ENCODE data around the gene MSMP. TPM values are rescaled to one million over a fixed set of nuclear protein-coding genes. Genes with fewer than 3 reads are reported as not detected.

Gene MSMP
- total RNA-seq, 1 donor from 2014 or later = not detected

DNA sequence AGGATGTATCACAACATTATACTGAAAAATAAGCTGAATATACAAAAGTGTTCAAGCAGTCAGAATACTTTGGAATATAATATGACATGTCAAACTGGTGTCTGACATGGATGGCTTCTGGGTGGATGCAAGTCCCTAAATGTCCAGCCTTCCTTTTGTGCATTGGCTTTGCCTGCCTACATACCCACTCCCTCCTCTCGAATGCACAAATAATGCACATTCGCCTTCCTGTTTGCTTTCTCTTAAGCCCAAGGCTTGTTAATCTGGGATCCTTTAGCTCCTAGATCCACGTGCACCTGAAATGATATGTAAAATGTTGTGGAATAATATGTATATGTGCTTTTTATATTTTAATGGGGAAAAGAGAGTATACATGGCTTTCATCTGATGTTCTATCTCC is 24.4 kb upstream of the MSMP start:
- no peaks in the 10 kb centered on the region for H3K9me3 Mint-ChIP-seq
- TF ChIP-seq, protein P1, sequence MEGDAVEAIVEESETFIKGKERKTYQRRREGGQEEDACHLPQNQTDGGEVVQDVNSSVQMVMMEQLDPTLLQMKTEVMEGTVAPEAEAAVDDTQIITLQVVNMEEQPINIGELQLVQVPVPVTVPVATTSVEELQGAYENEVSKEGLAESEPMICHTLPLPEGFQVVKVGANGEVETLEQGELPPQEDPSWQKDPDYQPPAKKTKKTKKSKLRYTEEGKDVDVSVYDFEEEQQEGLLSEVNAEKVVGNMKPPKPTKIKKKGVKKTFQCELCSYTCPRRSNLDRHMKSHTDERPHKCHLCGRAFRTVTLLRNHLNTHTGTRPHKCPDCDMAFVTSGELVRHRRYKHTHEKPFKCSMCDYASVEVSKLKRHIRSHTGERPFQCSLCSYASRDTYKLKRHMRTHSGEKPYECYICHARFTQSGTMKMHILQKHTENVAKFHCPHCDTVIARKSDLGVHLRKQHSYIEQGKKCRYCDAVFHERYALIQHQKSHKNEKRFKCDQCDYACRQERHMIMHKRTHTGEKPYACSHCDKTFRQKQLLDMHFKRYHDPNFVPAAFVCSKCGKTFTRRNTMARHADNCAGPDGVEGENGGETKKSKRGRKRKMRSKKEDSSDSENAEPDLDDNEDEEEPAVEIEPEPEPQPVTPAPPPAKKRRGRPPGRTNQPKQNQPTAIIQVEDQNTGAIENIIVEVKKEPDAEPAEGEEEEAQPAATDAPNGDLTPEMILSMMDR (conservative IDR thresholded peaks at IDR 0.05) = no peak

DNA sequence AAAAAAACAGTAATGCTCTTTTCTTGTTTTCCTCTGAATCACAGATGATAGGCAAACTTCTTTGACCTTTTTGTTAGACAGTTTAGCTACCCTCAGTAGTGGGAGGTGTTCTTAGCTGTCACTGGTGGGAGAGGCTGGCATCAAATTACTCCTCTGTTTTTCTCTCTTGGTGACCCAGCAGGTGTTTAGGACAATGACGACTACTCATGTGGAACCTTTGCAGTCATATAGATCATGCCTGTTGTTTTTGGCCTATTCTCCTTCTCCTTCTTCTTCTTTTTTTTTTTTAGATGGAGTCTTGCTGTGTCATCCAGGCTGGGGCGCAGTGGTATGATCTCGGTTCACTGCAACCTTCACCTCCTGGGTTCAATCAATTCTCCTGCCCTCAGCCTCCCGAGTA is 21.9 kb upstream of the MSMP start:
- H3K27ac Mint-ChIP-seq (ENCODE audit: unreplicated experiment) = no peak overlapping the region
- peaks cover 15% of the 10 kb centered on the region for H3K4me1 Mint-ChIP-seq

More for the DNA sequence above, 24.4 kb upstream of the MSMP start:
- H3K4me3 Mint-ChIP-seq = no peak overlapping the region
- DNase-seq (ENCODE audit: low read depth, low spot score) = no peak
- no peaks in the 10 kb centered on the region for H3K27me3 Mint-ChIP-seq (ENCODE audit: low read depth)
- H3K4me1 Mint-ChIP-seq = peaks cover 15% of the 10 kb centered on the region
- H3K36me3 Mint-ChIP-seq (ENCODE audit: low read depth) = peaks cover 3% of the 10 kb centered on the region
- H3K27ac Mint-ChIP-seq (ENCODE audit: unreplicated experiment) = no peak overlapping the region

DNA sequence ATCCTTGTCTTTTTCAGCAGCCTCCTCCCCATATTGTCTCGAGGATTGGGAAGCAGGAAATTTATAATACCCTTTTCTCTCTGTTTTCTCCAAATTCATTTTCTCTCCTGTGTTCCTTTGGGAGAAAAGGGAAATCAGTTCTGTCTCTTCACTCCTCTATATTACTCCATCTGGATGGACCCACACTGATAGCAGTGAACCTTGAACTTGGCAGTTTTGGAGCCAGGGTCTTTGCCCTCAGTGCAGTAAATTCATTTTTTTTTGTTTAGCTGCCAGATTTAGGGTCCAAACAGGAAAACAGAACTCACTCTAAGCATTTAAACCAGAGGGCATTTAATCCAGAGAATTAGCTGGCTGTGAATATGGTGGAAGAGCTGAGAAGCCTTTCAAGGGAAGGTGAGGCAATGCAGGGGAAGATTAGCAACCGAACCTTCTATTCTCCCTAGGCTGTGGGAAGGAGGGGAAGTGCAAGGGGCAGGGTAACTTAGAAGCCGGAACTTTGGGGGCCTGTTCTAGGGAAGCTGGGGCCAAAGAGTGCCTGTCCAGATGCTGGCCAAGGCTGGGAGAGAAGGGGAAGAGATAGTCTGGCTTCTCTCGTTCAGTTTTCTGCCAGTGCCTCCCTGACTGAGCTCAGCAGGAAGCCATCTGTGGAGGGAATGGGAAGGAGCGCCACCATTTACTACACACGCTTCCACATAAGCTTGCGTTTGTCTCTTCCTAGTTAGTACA is 21.0 kb upstream of the MSMP start:
- Mint-ChIP-seq H3K4me1 (peaks cover 15% of the 10 kb centered on the region), H3K36me3 (ENCODE audit: low read depth) (no peaks in the 10 kb centered on the region), H3K4me3 (no peak overlapping the region), H3K27ac (ENCODE audit: unreplicated experiment) (no peak overlapping the region), H3K9me3 (no peaks in the 10 kb centered on the region), H3K27me3 (ENCODE audit: low read depth) (no peaks in the 10 kb centered on the region)
- no peak for DNase-seq (ENCODE audit: low read depth, low spot score)
- TF ChIP-seq, protein P1 (conservative IDR thresholded peaks at IDR 0.05) = no peak

More for the DNA sequence above, 21.9 kb upstream of the MSMP start:
- H3K36me3 Mint-ChIP-seq (ENCODE audit: low read depth) = no peaks in the 10 kb centered on the region
- H3K27me3 Mint-ChIP-seq (ENCODE audit: low read depth) = no peaks in the 10 kb centered on the region
- no peak for DNase-seq (ENCODE audit: low read depth, low spot score)
- no peak overlapping the region for H3K4me3 Mint-ChIP-seq
- TF ChIP-seq, protein P1 (conservative IDR thresholded peaks at IDR 0.05) = no peak
- no peaks in the 10 kb centered on the region for H3K9me3 Mint-ChIP-seq

DNA sequence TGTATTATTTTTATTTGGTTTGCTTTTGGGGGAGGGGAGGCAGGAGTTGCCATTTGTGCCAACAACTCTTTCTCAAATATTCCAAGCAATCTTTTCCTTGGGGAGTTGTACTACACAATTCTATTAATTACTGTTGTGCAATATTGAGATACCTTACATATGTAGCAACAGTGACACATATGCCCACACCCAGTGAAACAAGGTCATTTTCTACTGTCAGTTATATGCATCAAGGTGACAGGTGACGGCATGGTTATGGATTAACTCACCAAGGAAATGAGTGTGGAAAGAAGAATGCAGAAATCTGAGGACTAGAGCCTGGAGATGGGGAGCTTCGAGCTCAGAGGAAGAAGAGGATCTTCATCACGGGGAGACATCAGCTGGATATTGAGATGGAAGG is 17.9 kb upstream of the MSMP start:
- no peaks in the 10 kb centered on the region for H3K9me3 Mint-ChIP-seq
- DNase-seq (ENCODE audit: low read depth, low spot score) = no peak
- no peaks in the 10 kb centered on the region for H3K36me3 Mint-ChIP-seq (ENCODE audit: low read depth)
- H3K27me3 Mint-ChIP-seq (ENCODE audit: low read depth) = no peaks in the 10 kb centered on the region
- no peak overlapping the region for H3K27ac Mint-ChIP-seq (ENCODE audit: unreplicated experiment)
- no peak overlapping the region for H3K4me3 Mint-ChIP-seq
- H3K4me1 Mint-ChIP-seq = peaks cover 15% of the 10 kb centered on the region
- TF ChIP-seq, protein P1 (conservative IDR thresholded peaks at IDR 0.05) = no peak

DNA sequence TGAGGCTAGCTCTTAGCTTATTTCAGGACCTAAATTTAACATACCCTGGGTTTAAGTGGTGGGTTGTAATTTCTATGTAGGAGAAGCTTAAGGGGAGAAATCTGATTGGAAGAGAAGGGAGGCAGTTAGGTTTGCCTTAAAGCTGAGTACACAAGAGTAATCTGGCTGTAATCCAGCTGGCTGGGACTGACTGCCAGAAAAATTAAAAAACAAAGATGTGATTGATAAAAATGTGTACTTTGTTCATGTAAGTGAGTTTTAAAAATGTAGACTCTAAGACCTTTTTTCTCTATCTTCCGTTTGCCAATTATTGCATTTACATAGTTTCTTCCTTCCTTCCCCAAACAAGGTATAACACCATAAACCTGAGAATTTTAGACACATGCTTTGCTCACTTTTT is 17.5 kb upstream of the MSMP start:
- H3K27me3 Mint-ChIP-seq (ENCODE audit: low read depth) = no peaks in the 10 kb centered on the region
- TF ChIP-seq, protein P1 (conservative IDR thresholded peaks at IDR 0.05) = no peak
- H3K4me1 Mint-ChIP-seq = peaks cover 15% of the 10 kb centered on the region
- no peaks in the 10 kb centered on the region for H3K9me3 Mint-ChIP-seq
- H3K27ac Mint-ChIP-seq (ENCODE audit: unreplicated experiment) = no peak overlapping the region
- H3K4me3 Mint-ChIP-seq = no peak overlapping the region
- DNase-seq (ENCODE audit: low read depth, low spot score) = no peak
- no peaks in the 10 kb centered on the region for H3K36me3 Mint-ChIP-seq (ENCODE audit: low read depth)
